GM12878 (cell line): ENCODE results near the gene SLC5A10. TPM values are rescaled to one million over a fixed set of nuclear protein-coding genes. Genes with fewer than 3 reads are reported as not detected.

Source experiments
- ATAC-seq: fragments of 200-7000 bp; cut with Tn5 transposase; 3 replicates; pipeline ENCODE4 v1.9.1; 2020; ENCODE audit warnings: mild to moderate bottlenecking, moderate library complexity
- BruUV-seq: library from RNA; stranded (reverse); fragments of 400-500 nt; replicated peaks from 2 replicates; lab custom pipeline; 2021; lab: Mats Ljungman, UMichigan
- CTCF ChIA-PET: fragments of 300-600 bp; sonication (Branson Sonifier 250); formaldehyde crosslinking; extraction: SDS; loops from one replicate; lab custom pipeline; 2021; ENCODE audit warnings: inconsistent platforms; lab: Yijun Ruan, JAX
- POLR2A ChIA-PET: fragments of 350-600 bp; formaldehyde crosslinking; extraction: SDS; loops from one replicate; lab custom pipeline; 2021; ENCODE audit warnings: inconsistent platforms; lab: Charles Lee
- RAD21 ChIA-PET: fragments of 300-600 bp; sonication (Branson Sonifier 250); formaldehyde crosslinking; loops from one replicate; lab custom pipeline; 2023; ENCODE audit warnings: antibody characterized with exemption; ENCODE audit not compliant: unreplicated experiment; lab: Charles Lee
- SMC1A ChIA-PET: fragments of 300-600 bp; sonication (Branson Sonifier 250); formaldehyde crosslinking; loops from one replicate; lab custom pipeline; 2023; ENCODE audit not compliant: unreplicated experiment, uncharacterized antibody; lab: Charles Lee
- DNase-seq: peaks from one replicate; pipeline ENCODE4 v3.0.0-alpha.2; 2011; ENCODE audit warnings: low read depth, low spot score
- FAIRE-seq: peaks from 3 replicates; lab custom pipeline; 2011; peaks lifted over from hg19 to GRCh38; lab: Jason Lieb, UNC
- H2AFZ ChIP-seq: 2 replicates; pipeline ENCODE4 v1.6.0; 2011; ENCODE audit warnings: low read depth, low read length, control low read depth; ENCODE audit not compliant: control insufficient read depth
- H3K27ac ChIP-seq: 2 replicates; pipeline ENCODE4 v1.5.1; 2011; ENCODE audit warnings: control low read depth; ENCODE audit not compliant: control insufficient read depth, insufficient read depth
- H3K27me3 ChIP-seq, 2 experiments: replicated peaks in 1 of 2; 2 replicates each; pipeline versions ENCODE4 v1.6.0 to v1.6.1; 2011; ENCODE audit warnings: low read length in 1 of 2; ENCODE audit not compliant: control insufficient read depth in 2 of 2, insufficient read depth in 2 of 2
- H3K36me3 ChIP-seq, 2 experiments: 2 replicates each; pipeline ENCODE4 v1.5.1; 2011; ENCODE audit warnings: low read length in 1 of 2; ENCODE audit not compliant: control insufficient read depth in 2 of 2, insufficient read depth in 2 of 2
- H3K4me1 ChIP-seq: 2 replicates; pipeline ENCODE4 v1.6.1; 2011; ENCODE audit warnings: mild to moderate bottlenecking, low read length, moderate library complexity, mixed read lengths; ENCODE audit not compliant: control insufficient read depth, insufficient read depth
- H3K4me2 ChIP-seq: 2 replicates; pipeline ENCODE4 v1.6.0; 2011; ENCODE audit warnings: control low read depth; ENCODE audit not compliant: control insufficient read depth, insufficient read depth
- H3K4me3 ChIP-seq: fragments of 200-600 bp; sonication (generic); 2 replicates; pipeline ENCODE4 v1.5.1; 2016
- H3K79me2 ChIP-seq: 2 replicates; pipeline ENCODE4 v1.6.0; 2011; ENCODE audit warnings: low read length; ENCODE audit not compliant: control insufficient read depth, insufficient read depth
- H3K9ac ChIP-seq: 2 replicates; pipeline ENCODE4 v1.8.0; 2011; ENCODE audit warnings: low read length, control low read depth, mixed read lengths; ENCODE audit not compliant: control insufficient read depth, insufficient read depth
- H3K9me3 ChIP-seq: replicated peaks from 3 replicates; pipeline ENCODE4 v1.5.1; 2011; ENCODE audit warnings: mild to moderate bottlenecking, low read length; ENCODE audit not compliant: control insufficient read depth, insufficient read depth
- H4K20me1 ChIP-seq: 2 replicates; pipeline ENCODE4 v1.6.0; 2011; ENCODE audit not compliant: control insufficient read depth, insufficient read depth
- CEBPZ ChIP-seq: fragments of 150-350 bp; IDR thresholded peaks from 2 replicates; pipeline ENCODE4 v1.6.1; 2016; ENCODE audit warnings: low read depth, low read length
- CUX1 ChIP-seq: IDR thresholded peaks from 2 replicates; pipeline ENCODE4 v1.6.1; 2012; ENCODE audit warnings: improper control_type of control experiment, low read depth, low read length; ENCODE audit not compliant: insufficient replicate concordance
- E2F4 ChIP-seq: IDR thresholded peaks from 2 replicates; pipeline ENCODE4 v1.6.1; 2012; ENCODE audit warnings: low read depth, low read length, improper control_type of control experiment
- HCFC1 ChIP-seq: fragments of 150-350 bp; IDR thresholded peaks from 2 replicates; pipeline ENCODE4 v1.6.1; 2014; ENCODE audit warnings: low read length
- JUNB ChIP-seq: IDR thresholded peaks from 2 replicates; pipeline ENCODE4 v1.6.1; 2016; ENCODE audit warnings: antibody characterized with exemption, mild to moderate bottlenecking
- KLF5 ChIP-seq: fragments of 450-650 bp; IDR thresholded peaks from 2 replicates; pipeline ENCODE4 v1.6.1; 2014; ENCODE audit warnings: mild to moderate bottlenecking; ENCODE audit not compliant: partially characterized antibody
- RELA ChIP-seq: fragments of 450-650 bp; IDR thresholded peaks from 2 replicates; pipeline ENCODE4 v1.8.0; 2014; ENCODE audit warnings: borderline replicate concordance; ENCODE audit not compliant: partially characterized antibody
- SREBF2 ChIP-seq: IDR thresholded peaks from 2 replicates; pipeline ENCODE4 v1.6.1; 2012; ENCODE audit warnings: mild to moderate bottlenecking, low read length
- WGBS: methylation state at CpG from one replicate; pipeline ENCODE4 v1.1.6; 2016; ENCODE audit warnings: low lambda C conversion rate; ENCODE audit not compliant: insufficient replicate concordance, insufficient coverage; ENCODE audit errors: missing lambda C conversion rate; 5-methylcytosine and 5-hydroxymethylcytosine counted together
- in situ Hi-C: fragments of 300-500 bp; cut with MboI; formaldehyde crosslinking; loops from 9 replicates; pipeline ENCODE4 v1.14.3; 2018; ENCODE audit warnings: mixed read lengths
- intact Hi-C: fragments of 100-400 bp; cut with micrococcal nuclease; formaldehyde crosslinking; loops from one replicate; pipeline ENCODE4 v1.14.2; 2022; ENCODE audit not compliant: unreplicated experiment
- polyA plus RNA-seq, 11 experiments: library from polyadenylated mRNA; depleted of rRNA in 4 of 11; unstranded in 6 of 11; stranded (reverse) in 5 of 11; fragments of >200 nt; fragmentation: Nextera tagmentation in 4 of 11; fragmentation: Illumina TruSeq in 1 of 11; extraction: Ambion mirVana in 4 of 11; extraction: Trizol in 1 of 11; gene quantifications; 1 replicate in 1 of 11; 2 replicates in 10 of 11; pipeline versions ENCODE4 v1.2.1 to v1.2.3, GENCODE V29; 2011 to 2016; ENCODE audit warnings: inconsistent platforms in 2 of 11, missing spikeins in 2 of 11, low read depth in 1 of 11
- total RNA-seq, 4 experiments: library from RNA; depleted of rRNA in 3 of 4; stranded (reverse); fragments of >200 nt in 3 of 4; fragmentation: Illumina TruSeq in 1 of 4; extraction: Trizol in 1 of 4; gene quantifications; 2 replicates each; pipeline versions ENCODE4 v1.2.1 to v1.2.3, GENCODE V29; 2013 to 2021
- TF ChIP-seq, protein P1 (sequence below): fragments of 450-650 bp; IDR thresholded peaks from 2 replicates; pipeline ENCODE4 v1.6.1; 2016; ENCODE audit warnings: mild to moderate bottlenecking
- TF ChIP-seq, protein P2 (sequence below): fragments of 450-650 bp; IDR thresholded peaks from 2 replicates; pipeline ENCODE4 v1.6.1; 2017; ENCODE audit warnings: low read depth, mild to moderate bottlenecking, moderate library complexity

Gene SLC5A10
- total and polyA plus RNA-seq, 10 of the 15 experiments (the other 5 are each of a cell fraction or from before 2014, with no cell fraction given) = under 0.01 to 0.18 (median 0.07) TPM; not detected in 4

DNA sequence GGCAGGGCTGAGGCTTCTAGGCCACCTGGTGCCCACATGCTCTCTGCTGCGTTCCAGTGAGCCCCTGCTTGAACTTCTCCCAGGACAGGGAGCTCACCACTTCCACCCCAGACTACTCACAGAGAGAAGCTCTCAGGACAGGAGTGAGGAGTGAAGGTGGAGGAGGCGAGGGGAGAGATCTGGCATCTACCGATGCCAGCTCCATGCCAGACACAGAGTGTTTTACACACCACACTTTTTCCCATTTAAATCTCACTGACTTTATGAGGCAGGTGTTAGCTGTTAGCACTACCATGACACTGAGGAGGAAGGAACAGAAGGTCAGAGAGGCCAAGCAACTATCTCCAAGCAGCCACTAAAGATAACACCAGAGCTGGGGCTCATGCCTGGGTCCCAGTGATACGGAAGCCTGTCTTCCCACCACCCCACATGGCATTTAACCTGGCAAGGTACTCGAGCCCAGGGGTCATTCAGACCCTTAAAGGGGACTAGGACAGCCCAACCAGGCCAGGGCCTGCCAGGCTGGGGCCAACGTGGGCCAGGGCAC, 45.8 kb downstream of the SLC5A10 start:
- no TSS peak for BruUV-seq
- peaks cover 24% of the 10 kb centered on the region for H3K4me1 ChIP-seq
- H3K27me3 ChIP-seq = no peaks in the 10 kb centered on the region
- POLR2A ChIA-PET = no interaction called here
- intact Hi-C loops (no loop called here), in situ Hi-C loops (no loop called here)
- no peak overlapping the region for H3K4me3 ChIP-seq
- H3K9ac ChIP-seq = no peak overlapping the region
- H3K9me3 ChIP-seq = peaks cover 6% of the 10 kb centered on the region; the same call in 2 of the 3 replicates
- CTCF ChIA-PET = interaction anchor here (1.0 to 1.3 kb wide), 3 partner anchors 10 to 31 kb away, joined by 3 to 5 read pairs (median 4); no protein-coding TSS in a partner anchor
- DNase-seq = no peak
- no peak overlapping the region for H3K4me2 ChIP-seq
- no peak for FAIRE-seq
- WGBS = 74% methylated on average over 6 of the region's 6 CpGs
- peaks cover 0 to 5% of the 10 kb centered on the region in 2 experiments; a peak in 3 of 4 replicates for H3K36me3 ChIP-seq
- ATAC-seq = no peak
- peaks cover 1% of the 10 kb centered on the region for H3K79me2 ChIP-seq
- RAD21 ChIA-PET = interaction anchor here (1.4 kb wide), 1 partner anchor 140 kb away, joined by 4 read pairs; the partner anchor contains the start of gene PRPSAP2
- H3K27ac ChIP-seq = no peak overlapping the region
- no peak overlapping the region for H2AFZ ChIP-seq
- H4K20me1 ChIP-seq = no peaks in the 10 kb centered on the region
- SMC1A ChIA-PET = interaction anchor here (1.6 kb wide), 1 partner anchor 37 kb away, joined by 5 read pairs; no protein-coding TSS in a partner anchor
- TF ChIP-seq JUNB = no peak
- no peak for TF ChIP-seq E2F4
- TF ChIP-seq, protein P1, sequence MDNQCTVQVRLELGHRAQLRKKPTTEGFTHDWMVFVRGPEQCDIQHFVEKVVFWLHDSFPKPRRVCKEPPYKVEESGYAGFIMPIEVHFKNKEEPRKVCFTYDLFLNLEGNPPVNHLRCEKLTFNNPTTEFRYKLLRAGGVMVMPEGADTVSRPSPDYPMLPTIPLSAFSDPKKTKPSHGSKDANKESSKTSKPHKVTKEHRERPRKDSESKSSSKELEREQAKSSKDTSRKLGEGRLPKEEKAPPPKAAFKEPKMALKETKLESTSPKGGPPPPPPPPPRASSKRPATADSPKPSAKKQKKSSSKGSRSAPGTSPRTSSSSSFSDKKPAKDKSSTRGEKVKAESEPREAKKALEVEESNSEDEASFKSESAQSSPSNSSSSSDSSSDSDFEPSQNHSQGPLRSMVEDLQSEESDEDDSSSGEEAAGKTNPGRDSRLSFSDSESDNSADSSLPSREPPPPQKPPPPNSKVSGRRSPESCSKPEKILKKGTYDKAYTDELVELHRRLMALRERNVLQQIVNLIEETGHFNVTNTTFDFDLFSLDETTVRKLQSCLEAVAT = no peak
- no peak for TF ChIP-seq SREBF2
- no peak for TF ChIP-seq RELA
- no peak for TF ChIP-seq CUX1
- TF ChIP-seq, protein P2, sequence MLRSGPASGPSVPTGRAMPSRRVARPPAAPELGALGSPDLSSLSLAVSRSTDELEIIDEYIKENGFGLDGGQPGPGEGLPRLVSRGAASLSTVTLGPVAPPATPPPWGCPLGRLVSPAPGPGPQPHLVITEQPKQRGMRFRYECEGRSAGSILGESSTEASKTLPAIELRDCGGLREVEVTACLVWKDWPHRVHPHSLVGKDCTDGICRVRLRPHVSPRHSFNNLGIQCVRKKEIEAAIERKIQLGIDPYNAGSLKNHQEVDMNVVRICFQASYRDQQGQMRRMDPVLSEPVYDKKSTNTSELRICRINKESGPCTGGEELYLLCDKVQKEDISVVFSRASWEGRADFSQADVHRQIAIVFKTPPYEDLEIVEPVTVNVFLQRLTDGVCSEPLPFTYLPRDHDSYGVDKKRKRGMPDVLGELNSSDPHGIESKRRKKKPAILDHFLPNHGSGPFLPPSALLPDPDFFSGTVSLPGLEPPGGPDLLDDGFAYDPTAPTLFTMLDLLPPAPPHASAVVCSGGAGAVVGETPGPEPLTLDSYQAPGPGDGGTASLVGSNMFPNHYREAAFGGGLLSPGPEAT = no peak
- TF ChIP-seq HCFC1 = no peak
- TF ChIP-seq CEBPZ = no peak
- TF ChIP-seq KLF5 = no peak
